ENCODE measurements around the gene NDUFA6. TPM values are rescaled to one million over a fixed set of nuclear protein-coding genes. Genes with fewer than 3 reads are reported as not detected.
"Not testable (repeated sequence)": the region's sequence is repeated elsewhere in the genome, so short reads cannot be mapped to it uniquely, and the experiment has no call there.

NDUFA6 gene
- total and polyA plus RNA-seq, 3 donors from 2014 or later: 41.1 to 81.4 (median 53.3) TPM

GRCh38 chr22:42127606-42128005, 37.0 kb upstream of the NDUFA6 start:
- H3K4me3 ChIP-seq: no peak overlapping the region
- WGBS, 2 donors: 86 to 88% methylated on average over 10 to 13 of the region's 16 CpGs
- H3K27me3 ChIP-seq: no peaks in the 10 kb centered on the region
- no peaks in the 10 kb centered on the region for H3K4me1 ChIP-seq
- H3K9me3 ChIP-seq: no peaks in the 10 kb centered on the region
- no peak for TF ChIP-seq CTCF (IDR thresholded peaks at IDR 0.05)
- no peak for TF ChIP-seq POLR2A (IDR thresholded peaks at IDR 0.05)
- no peak overlapping the region for H3K27ac ChIP-seq
- intact Hi-C loops (cut with DNase I; ENCODE audit: low total_unique reads): no loop called here
- no peak for DNase-seq
- no peaks in the 10 kb centered on the region for H3K36me3 ChIP-seq (ENCODE audit: low read depth, missing control alignments)

- intact Hi-C loops (cut with DNase I; ENCODE audit: low total_unique reads); H3K27me3 ChIP-seq; H3K9me3 ChIP-seq; H3K4me3 ChIP-seq; H3K36me3 ChIP-seq (ENCODE audit: low read depth, missing control alignments); H3K4me1 ChIP-seq; DNase-seq; H3K27ac ChIP-seq: not testable (repeated sequence)
- no CpG with 5 or more reads among the region's 4 CpGs for WGBS, 2 donors
These were observed 33.0 kb upstream of the NDUFA6 start for GRCh38 chr22:42123529-42123928.

- H3K36me3 ChIP-seq (ENCODE audit: low read depth, missing control alignments); H3K4me1 ChIP-seq; H3K9me3 ChIP-seq; H3K27me3 ChIP-seq; intact Hi-C loops (cut with DNase I; ENCODE audit: low total_unique reads); DNase-seq; H3K27ac ChIP-seq; H3K4me3 ChIP-seq: not testable (repeated sequence)
- WGBS, 2 donors: 78 to 85% methylated on average over 15 of the region's 15 CpGs
These were observed 29.9 kb upstream of the NDUFA6 start for GRCh38 chr22:42120231-42121021.

GRCh38 chr22:42116848-42117424, 26.4 kb upstream of the NDUFA6 start:
- no peaks in the 10 kb centered on the region for H3K36me3 ChIP-seq (ENCODE audit: low read depth, missing control alignments)
- 84 to 88% methylated on average over 4 of the region's 4 CpGs for WGBS, 2 donors
- intact Hi-C loops (cut with DNase I; ENCODE audit: low total_unique reads): no loop called here
- TF ChIP-seq CTCF (IDR thresholded peaks at IDR 0.05): no peak
- no peak for TF ChIP-seq POLR2A (IDR thresholded peaks at IDR 0.05)
- no peak overlapping the region for H3K27ac ChIP-seq
- H3K4me3 ChIP-seq: no peak overlapping the region
- H3K4me1 ChIP-seq: no peaks in the 10 kb centered on the region
- no peaks in the 10 kb centered on the region for H3K9me3 ChIP-seq
- H3K27me3 ChIP-seq: no peaks in the 10 kb centered on the region
- DNase-seq: no peak

- H3K4me3 ChIP-seq; H3K36me3 ChIP-seq (ENCODE audit: low read depth, missing control alignments); intact Hi-C loops (cut with DNase I; ENCODE audit: low total_unique reads); DNase-seq; H3K27ac ChIP-seq; H3K4me1 ChIP-seq; H3K9me3 ChIP-seq; H3K27me3 ChIP-seq: not testable (repeated sequence)
- 80 to 89% methylated on average over 6 of the region's 6 CpGs for whole genome bisulfite sequencing, 2 donors
These were observed 24.9 kb upstream of the NDUFA6 start for GRCh38 chr22:42115420-42115830.

GRCh38 chr22:42114721-42115120, 24.1 kb upstream of the NDUFA6 start:
- H3K4me3 ChIP-seq: no peak overlapping the region
- no peaks in the 10 kb centered on the region for H3K27me3 ChIP-seq
- DNase-seq: no peak
- whole genome bisulfite sequencing, 2 donors: 93 to 96% methylated on average over 7 of the region's 7 CpGs
- H3K9me3 ChIP-seq: no peaks in the 10 kb centered on the region
- TF ChIP-seq POLR2A (IDR thresholded peaks at IDR 0.05): no peak
- TF ChIP-seq CTCF (IDR thresholded peaks at IDR 0.05): no peak
- no peaks in the 10 kb centered on the region for H3K36me3 ChIP-seq (ENCODE audit: low read depth, missing control alignments)
- intact Hi-C loops (cut with DNase I; ENCODE audit: low total_unique reads): no loop called here
- no peaks in the 10 kb centered on the region for H3K4me1 ChIP-seq
- H3K27ac ChIP-seq: no peak overlapping the region

- H3K4me1 ChIP-seq; H3K9me3 ChIP-seq; H3K27ac ChIP-seq; H3K36me3 ChIP-seq (ENCODE audit: low read depth, missing control alignments); intact Hi-C loops (cut with DNase I; ENCODE audit: low total_unique reads); DNase-seq; H3K4me3 ChIP-seq; H3K27me3 ChIP-seq: not testable (repeated sequence)
- WGBS, 2 donors: 28 to 47% methylated on average over 3 to 4 of the region's 4 CpGs
These were observed 22.2 kb upstream of the NDUFA6 start for GRCh38 chr22:42112793-42113192.

Measured in testis (tissue), 3 donors.